Measurements from ENCODE around the gene CHD2. TPM values are rescaled to one million over a fixed set of nuclear protein-coding genes. Genes with fewer than 3 reads are reported as not detected.

Gene CHD2
- total and polyA plus RNA-seq, 10 of the 15 experiments (the other 5 are each of a cell fraction or from before 2014, with no cell fraction given) = 38.1 to 94.7 (median 63.3) TPM

DNA sequence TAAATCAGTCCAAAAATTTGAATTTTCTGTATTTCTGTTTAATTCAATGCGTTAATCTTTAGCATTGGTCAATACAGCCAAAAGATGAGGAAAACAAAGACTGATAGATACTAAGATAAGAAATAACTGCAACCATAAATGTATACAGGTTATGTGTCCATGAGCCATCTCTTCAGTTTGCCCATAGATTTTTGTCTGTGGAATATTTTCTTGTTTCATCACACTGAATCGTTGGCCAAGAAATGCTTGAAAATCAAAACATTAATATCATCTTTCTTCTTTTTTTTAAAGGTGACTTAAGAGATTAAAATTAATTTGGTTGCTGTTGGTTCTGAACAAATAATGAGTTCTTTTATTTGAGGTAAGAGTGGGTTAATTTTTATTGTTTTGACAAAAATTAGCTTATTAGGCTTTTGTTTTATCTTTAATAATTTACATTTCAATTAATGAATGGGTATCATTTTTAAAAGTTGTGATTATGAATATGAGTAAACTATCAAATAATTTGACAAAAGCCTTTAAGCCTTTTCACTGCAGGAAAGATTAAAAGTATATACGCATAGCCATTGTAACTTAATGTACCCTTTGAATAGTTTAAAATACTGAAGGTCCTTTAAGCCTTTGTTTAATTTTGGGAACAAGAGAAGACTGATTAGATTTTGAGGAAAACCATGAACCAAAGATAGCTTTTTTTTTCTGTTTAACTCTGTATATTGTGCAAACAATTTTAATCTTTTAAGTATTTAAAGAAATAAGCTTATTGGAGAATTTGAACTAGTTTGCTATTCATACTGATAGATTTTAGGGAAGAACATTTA lies 14.7 kb upstream of the CHD2 start:
- ChIA-PET POLR2A (interaction anchor here (0.9 to 8.2 kb wide), 11 partner anchors 9 to 82 kb away, joined by 3 to 207 read pairs (median 6); partner anchors contain the start of gene CHD2), RAD21 (ENCODE audit: unreplicated experiment) (interaction anchor here (0.7 to 10.4 kb wide), 12 partner anchors 10 to 81 kb away, joined by 3 to 174 read pairs (median 6); partner anchors contain the start of gene CHD2), CTCF (interaction anchor here (0.7 to 1.9 kb wide), 14 partner anchors 10 to 88 kb away, joined by 3 to 15 read pairs (median 4); partner anchors contain the start of gene CHD2), SMC1A (ENCODE audit: uncharacterized antibody, unreplicated experiment) (interaction anchor here (1.0 to 16.8 kb wide), 12 partner anchors 8 to 81 kb away, joined by 3 to 252 read pairs (median 6); partner anchors contain the start of gene CHD2)
- no peak for TF ChIP-seq NBN (IDR thresholded peaks at IDR 0.05)
- peak; percentile 42 for TF ChIP-seq MXI1 (IDR thresholded peaks at IDR 0.05; ENCODE audit: low read depth, low read length)
- H3K4me2 ChIP-seq (ENCODE audit: control insufficient read depth, insufficient read depth) = peak overlapping the region; percentile 77
- BruUV-seq (replicated peaks) = no TSS peak
- H3K27me3 ChIP-seq (replicated peaks in 1 of 2; ENCODE audit: control insufficient read depth in 2 of 2, insufficient read depth in 2 of 2, low read length in 1 of 2) = no peaks in the 10 kb centered on the region
- peak overlapping the region; percentile 97 for H3K4me3 ChIP-seq
- no peaks in the 10 kb centered on the region for H4K20me1 ChIP-seq (ENCODE audit: control insufficient read depth, insufficient read depth)
- DNase-seq (ENCODE audit: low read depth, low spot score) = no peak
- WGBS (ENCODE audit: insufficient coverage, insufficient replicate concordance, low lambda C conversion rate, missing lambda C conversion rate) = 14% methylated on average over 3 of the region's 3 CpGs
- H3K9me3 ChIP-seq (replicated peaks; ENCODE audit: control insufficient read depth, insufficient read depth, low read length) = no peaks in the 10 kb centered on the region
- no peak for FAIRE-seq
- peak overlapping the region; percentile 96 for H3K27ac ChIP-seq (ENCODE audit: control insufficient read depth, insufficient read depth)
- peak overlapping the region; percentile 96 for H3K9ac ChIP-seq (ENCODE audit: control insufficient read depth, insufficient read depth, low read length)
- peaks cover 78% of the 10 kb centered on the region for H3K79me2 ChIP-seq (ENCODE audit: control insufficient read depth, insufficient read depth, low read length)
- no peak overlapping the region for H2AFZ ChIP-seq (ENCODE audit: control insufficient read depth, low read depth, low read length)
- peaks cover 0 to 34% of the 10 kb centered on the region in 2 experiments; a peak in 1 of 4 replicates for H3K36me3 ChIP-seq (ENCODE audit: control insufficient read depth in 2 of 2, insufficient read depth in 2 of 2, low read length in 1 of 2)
- ATAC-seq = no peak
- in situ Hi-C loops (cut with MboI) = loop anchor here (10.0 kb wide), 1 partner anchor 71 kb away; no protein-coding TSS in a partner anchor
- H3K4me1 ChIP-seq (ENCODE audit: control insufficient read depth, insufficient read depth, low read length) = peaks cover 5% of the 10 kb centered on the region; the same call in 1 of the 2 replicates
- intact Hi-C loops (cut with micrococcal nuclease; ENCODE audit: unreplicated experiment) = loop anchor here (2.0 kb wide), 1 partner anchor 15 kb away; the partner anchor contains the start of gene CHD2

- DNase-seq (ENCODE audit: low read depth, low spot score) = no peak
- Histone ChIP-seq H3K9ac (ENCODE audit: control insufficient read depth, insufficient read depth, low read length) (peak overlapping the region; percentile 96), H3K36me3 (ENCODE audit: control insufficient read depth in 2 of 2, insufficient read depth in 2 of 2, low read length in 1 of 2) (peaks cover 1 to 38% of the 10 kb centered on the region in 2 experiments; a peak in 2 of 4 replicates), H3K27me3 (replicated peaks in 1 of 2; ENCODE audit: control insufficient read depth in 2 of 2, insufficient read depth in 2 of 2, low read length in 1 of 2) (no peaks in the 10 kb centered on the region), H3K4me3 (peak overlapping the region; percentile 97), H3K79me2 (ENCODE audit: control insufficient read depth, insufficient read depth, low read length) (peaks cover 84% of the 10 kb centered on the region), H4K20me1 (ENCODE audit: control insufficient read depth, insufficient read depth) (no peaks in the 10 kb centered on the region), H3K9me3 (replicated peaks; ENCODE audit: control insufficient read depth, insufficient read depth, low read length) (no peaks in the 10 kb centered on the region), H3K4me1 (ENCODE audit: control insufficient read depth, insufficient read depth, low read length) (peaks cover 7% of the 10 kb centered on the region; the same call in 1 of the 2 replicates), H3K27ac (ENCODE audit: control insufficient read depth, insufficient read depth) (no peak overlapping the region), H2AFZ (ENCODE audit: control insufficient read depth, low read depth, low read length) (no peak overlapping the region), H3K4me2 (ENCODE audit: control insufficient read depth, insufficient read depth) (peak overlapping the region; percentile 49)
- SMC1A ChIA-PET (ENCODE audit: uncharacterized antibody, unreplicated experiment) = interaction anchor here (1.0 to 16.8 kb wide), 12 partner anchors 10 to 82 kb away, joined by 3 to 252 read pairs (median 14); partner anchors contain the start of gene CHD2
- CTCF ChIA-PET = interaction anchor here (0.9 to 1.9 kb wide), 10 partner anchors 9 to 77 kb away, joined by 4 to 15 read pairs (median 5); partner anchors contain the start of gene CHD2
- WGBS (ENCODE audit: insufficient coverage, insufficient replicate concordance, low lambda C conversion rate, missing lambda C conversion rate) = 52% methylated on average over 2 of the region's 2 CpGs
- POLR2A ChIA-PET = interaction anchor here (0.6 to 8.2 kb wide), 10 partner anchors 9 to 77 kb away, joined by 3 to 207 read pairs (median 6); partner anchors contain the start of gene CHD2
- no peak for FAIRE-seq
- intact Hi-C loops (cut with micrococcal nuclease; ENCODE audit: unreplicated experiment) (loop anchor here (2.0 kb wide), 1 partner anchor 15 kb away; the partner anchor contains the start of gene CHD2), in situ Hi-C loops (cut with MboI) (loop anchor here (10.0 kb wide), 1 partner anchor 71 kb away; no protein-coding TSS in a partner anchor)
- RAD21 ChIA-PET (ENCODE audit: unreplicated experiment) = interaction anchor here (1.1 to 10.4 kb wide), 7 partner anchors 11 to 75 kb away, joined by 3 to 174 read pairs (median 78); partner anchors contain the start of gene CHD2
- BruUV-seq (replicated peaks) = no TSS peak
- ATAC-seq = no peak
- TF ChIP-seq RFX5 (IDR thresholded peaks at IDR 0.05; ENCODE audit: low read depth, low read length) (no peak), KLF5 (IDR thresholded peaks at IDR 0.05; ENCODE audit: partially characterized antibody) (no peak), USF1 (IDR thresholded peaks at IDR 0.05; ENCODE audit: borderline replicate concordance, extremely low read length, insufficient read depth, low read depth, low read length) (no peak), ZNF384 (IDR thresholded peaks at IDR 0.05; ENCODE audit: borderline replicate concordance, low read depth, low read length) (no peak), MXI1 (IDR thresholded peaks at IDR 0.05; ENCODE audit: low read depth, low read length) (no peak)
- TF ChIP-seq, protein P1, sequence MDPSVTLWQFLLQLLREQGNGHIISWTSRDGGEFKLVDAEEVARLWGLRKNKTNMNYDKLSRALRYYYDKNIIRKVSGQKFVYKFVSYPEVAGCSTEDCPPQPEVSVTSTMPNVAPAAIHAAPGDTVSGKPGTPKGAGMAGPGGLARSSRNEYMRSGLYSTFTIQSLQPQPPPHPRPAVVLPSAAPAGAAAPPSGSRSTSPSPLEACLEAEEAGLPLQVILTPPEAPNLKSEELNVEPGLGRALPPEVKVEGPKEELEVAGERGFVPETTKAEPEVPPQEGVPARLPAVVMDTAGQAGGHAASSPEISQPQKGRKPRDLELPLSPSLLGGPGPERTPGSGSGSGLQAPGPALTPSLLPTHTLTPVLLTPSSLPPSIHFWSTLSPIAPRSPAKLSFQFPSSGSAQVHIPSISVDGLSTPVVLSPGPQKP (IDR thresholded peaks at IDR 0.05; ENCODE audit: low read depth, low read length) = no peak
Measured at GRCh38 chr15:92886042-92886537, 14.0 kb upstream of the CHD2 start.

Measured in GM12878 (cell line).